Mucosa of descending colon (tissue), 3 donors: ENCODE measurements around the gene CBX8. TPM values are rescaled to one million over a fixed set of nuclear protein-coding genes. Genes with fewer than 3 reads are reported as not detected.
"Not testable (repeated sequence)": the region's sequence is repeated elsewhere in the genome, so short reads cannot be mapped to it uniquely, and the experiment has no call there.

Source experiments
- ATAC-seq: fragments of 200-7000 bp; cut with Tn5 transposase; one replicate; pipeline ENCODE4 v1.9.1; 2020; ENCODE audit warnings: mild to moderate bottlenecking, moderate library complexity
- DNase-seq, 3 donors: peaks; one replicate each; pipeline ENCODE4 v3.0.0-alpha.2; 2020
- H3K36me3 ChIP-seq: fragments of 200-600 bp; one replicate; pipeline ENCODE4 v1.8.0; 2021; ENCODE audit warnings: low read depth, mild to moderate bottlenecking
- H3K4me1 ChIP-seq: fragments of 200-600 bp; one replicate; pipeline ENCODE4 v1.8.0; 2021; ENCODE audit warnings: low read depth, mild to moderate bottlenecking
- H3K4me3 ChIP-seq: fragments of 200-600 bp; one replicate; pipeline ENCODE4 v1.8.0; 2021; ENCODE audit warnings: mild to moderate bottlenecking
- H3K9me3 ChIP-seq: fragments of 200-600 bp; one replicate; pipeline ENCODE4 v1.8.0; 2021; ENCODE audit warnings: mild to moderate bottlenecking
- CTCF ChIP-seq: fragments of 200-600 bp; IDR thresholded peaks from one replicate; pipeline ENCODE4 v1.8.0; 2022; ENCODE audit warnings: antibody characterized with exemption, mild to moderate bottlenecking
- intact Hi-C, 2 donors: fragments of 100-400 bp; cut with DNase I in 1 of 2; cut with micrococcal nuclease in 1 of 2; formaldehyde crosslinking; loops; one replicate each; pipeline versions ENCODE4 v1.11.0 to v1.11.1; 2022; cut with DNase I, micrococcal nuclease
- total RNA-seq, 3 donors: library from RNA; stranded (reverse); fragmentation: NEBNext Ultra II Directional in 2 of 3; extraction: Animal tissue kit (Norgen Biotek cat#: 25700) in 2 of 3; gene quantifications; one replicate each; pipeline versions ENCODE4 v1.2.1 to v1.2.4, GENCODE V29; 2021 to 2023
- donor health status: DM: no; HTN: no; CAD: no; lungs with moderate emphysema.
- donor health status: DM: no; HTN: no; CAD: no.
- donor health status: DM: no; HTN: yes; CAD: no.

The CBX8 gene
- total RNA-seq, 3 donors from 2014 or later: 3.4 to 4.7 (median 4.0) TPM

GRCh38 chr17:79757140-79757745, 39.6 kb downstream of the CBX8 start:
- DNase-seq: no peak
- ATAC-seq: no peak
- Histone ChIP-seq H3K4me3 (no peak overlapping the region), H3K4me1 (no peaks in the 10 kb centered on the region), H3K9me3 (no peaks in the 10 kb centered on the region), H3K36me3 (no peaks in the 10 kb centered on the region)
- intact Hi-C loops: no loop called here
- TF ChIP-seq CTCF: no peak

- H3K9me3 ChIP-seq: no peaks in the 10 kb centered on the region
- no peak for ATAC-seq
Observed at GRCh38 chr17:79755591-79755990, 41.3 kb downstream of the CBX8 start.

GRCh38 chr17:79754903-79755302, 42.0 kb downstream of the CBX8 start:
- H3K36me3 ChIP-seq, H3K4me1 ChIP-seq, DNase-seq, intact Hi-C loops, H3K4me3 ChIP-seq, ATAC-seq, H3K9me3 ChIP-seq: not testable (repeated sequence)

More at GRCh38 chr17:79755591-79755990, 41.3 kb downstream of the CBX8 start:
- H3K36me3 ChIP-seq: no peaks in the 10 kb centered on the region
- DNase-seq: no peak
- H3K4me1 ChIP-seq: no peaks in the 10 kb centered on the region
- TF ChIP-seq CTCF: no peak
- intact Hi-C loops: no loop called here
- no peak overlapping the region for H3K4me3 ChIP-seq

GRCh38 chr17:79754370-79754769, 42.5 kb downstream of the CBX8 start:
- H3K4me1 ChIP-seq: no peaks in the 10 kb centered on the region
- no peak overlapping the region for H3K4me3 ChIP-seq
- H3K9me3 ChIP-seq: no peaks in the 10 kb centered on the region
- no peak for TF ChIP-seq CTCF
- intact Hi-C loops: no loop called here
- ATAC-seq: no peak
- no peak for DNase-seq
- H3K36me3 ChIP-seq: no peaks in the 10 kb centered on the region

GRCh38 chr17:79752175-79752574, 44.7 kb downstream of the CBX8 start:
- ATAC-seq (no peak), DNase-seq (no peak)
- Histone ChIP-seq H3K9me3 (no peaks in the 10 kb centered on the region), H3K4me3 (no peak overlapping the region), H3K36me3 (no peaks in the 10 kb centered on the region), H3K4me1 (no peaks in the 10 kb centered on the region)
- intact Hi-C loops: no loop called here
- no peak for TF ChIP-seq CTCF

- no peak for DNase-seq
- ATAC-seq: no peak
- Histone ChIP-seq H3K4me3 (no peak overlapping the region), H3K4me1 (no peaks in the 10 kb centered on the region), H3K36me3 (no peaks in the 10 kb centered on the region), H3K9me3 (no peaks in the 10 kb centered on the region)
- TF ChIP-seq CTCF: no peak
- intact Hi-C loops: no loop called here
Observed at GRCh38 chr17:79750650-79751545, 46.0 kb downstream of the CBX8 start.
